ENCODE data around the gene PDE1A.

PDE1A gene

GRCh38 chr2:182115258-182115657, 311.6 kb downstream of the PDE1A start:
- no peak for DNase-seq

GRCh38 chr2:182113334-182113733, 313.5 kb downstream of the PDE1A start:
- DNase-seq, result no peak

- no peak for DNase-seq
These were observed 316.5 kb downstream of the PDE1A start for GRCh38 chr2:182110347-182110746.

- no peak for DNase-seq
These were observed 323.3 kb downstream of the PDE1A start for GRCh38 chr2:182103526-182103925.

GRCh38 chr2:182101263-182101662, 325.6 kb downstream of the PDE1A start:
- no peak for DNase-seq

GRCh38 chr2:182098648-182099047, 328.2 kb downstream of the PDE1A start:
- DNase-seq, result no peak

DNA sequence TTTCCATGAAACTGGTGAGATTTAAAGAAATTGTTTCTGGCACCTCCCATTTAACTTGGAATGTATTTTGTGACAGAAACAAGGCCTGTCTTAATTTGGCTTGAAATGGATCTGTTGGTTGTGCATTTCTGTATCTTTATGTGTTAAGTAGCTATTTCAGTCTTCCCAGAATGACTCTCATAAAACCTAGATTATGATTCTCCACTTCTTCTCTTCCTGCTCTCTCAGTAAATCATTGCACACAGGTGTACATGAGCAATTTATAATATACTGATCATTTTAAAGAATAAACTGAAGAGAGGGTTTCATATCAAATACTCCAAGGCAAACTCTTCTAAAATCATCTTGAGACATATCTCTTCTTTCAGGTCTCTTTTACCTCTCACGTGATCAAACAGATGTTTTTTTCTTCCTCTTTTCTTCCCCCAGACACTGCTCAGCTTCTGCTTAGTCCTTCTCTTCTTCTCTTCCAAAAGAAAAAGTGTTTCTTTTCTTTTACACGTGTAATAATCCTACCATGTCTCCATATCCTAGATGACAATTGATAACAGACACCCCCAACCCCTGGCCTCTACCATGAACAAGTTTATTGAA, 329.2 kb downstream of the PDE1A start:
- no peak for DNase-seq

- no peak for DNase-seq
These were observed 336.4 kb downstream of the PDE1A start for GRCh38 chr2:182090486-182090885.
